Astrocyte of the cerebellum (primary cell): Measurements from ENCODE around the gene PARK7.
"Not testable (repeated sequence)": the region's sequence is repeated elsewhere in the genome, so short reads cannot be mapped to it uniquely, and the experiment has no call there.

ENCODE experiments used
- DNase-seq: peaks from one replicate; pipeline ENCODE4 v3.0.0-alpha.2; 2011; ENCODE audit warnings: low read depth
- H3K4me3 ChIP-seq: 2 replicates; pipeline ENCODE4 v1.5.1; 2011; ENCODE audit warnings: mild to moderate bottlenecking, low read depth, low read length, moderate library complexity
- CTCF ChIP-seq: IDR thresholded peaks from 2 replicates; pipeline ENCODE4 v1.5.1; 2012; ENCODE audit warnings: low read length, low read depth, moderate library complexity, mild to moderate bottlenecking; ENCODE audit errors: missing control alignments
- in situ Hi-C: cut with HindIII; loops from 2 replicates; pipeline ENCODE4 v1.10.0; 2017; ENCODE audit warnings: low sequenced_read_pairs

PARK7 gene

DNA sequence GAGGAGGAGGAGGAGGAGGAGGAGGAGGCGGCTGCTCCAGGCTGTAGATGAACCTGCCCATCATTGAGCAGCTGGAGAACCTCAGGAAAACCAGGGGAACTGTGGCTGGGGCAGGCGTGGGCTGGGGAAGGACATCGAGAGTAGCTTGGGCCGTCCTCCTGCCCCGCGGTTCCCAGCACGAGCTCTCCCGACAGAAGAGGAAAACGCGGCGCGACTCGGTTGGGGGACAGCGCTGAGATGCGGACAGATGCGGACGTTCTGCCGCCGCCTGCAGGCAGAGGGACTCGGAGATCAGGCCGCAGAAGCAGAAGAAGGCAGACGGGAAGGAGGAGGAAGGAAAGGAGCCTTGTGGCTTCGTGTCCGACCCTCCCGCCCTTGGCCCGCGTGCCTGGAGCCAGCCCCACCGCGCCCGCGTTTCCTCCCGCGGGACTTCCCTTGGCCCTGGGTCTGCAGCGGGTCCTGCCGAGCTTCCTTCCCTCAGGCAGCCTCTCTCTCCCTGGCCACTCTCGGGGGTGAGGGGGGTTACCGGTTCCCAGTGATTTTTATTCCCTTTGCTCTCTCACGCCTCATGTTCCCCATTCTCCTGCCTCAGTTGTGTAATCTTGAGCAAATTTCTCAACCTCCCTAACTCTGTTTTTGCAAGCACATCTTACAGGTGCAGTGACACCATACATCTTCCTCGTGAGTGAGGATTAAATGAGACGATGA, 19.1 kb upstream of the PARK7 start:
- DNase-seq = no peak
- H3K4me3 ChIP-seq = peak overlapping the region; percentile 16
- in situ Hi-C loops = no loop called here
- peak; percentile 31 for TF ChIP-seq CTCF

DNA sequence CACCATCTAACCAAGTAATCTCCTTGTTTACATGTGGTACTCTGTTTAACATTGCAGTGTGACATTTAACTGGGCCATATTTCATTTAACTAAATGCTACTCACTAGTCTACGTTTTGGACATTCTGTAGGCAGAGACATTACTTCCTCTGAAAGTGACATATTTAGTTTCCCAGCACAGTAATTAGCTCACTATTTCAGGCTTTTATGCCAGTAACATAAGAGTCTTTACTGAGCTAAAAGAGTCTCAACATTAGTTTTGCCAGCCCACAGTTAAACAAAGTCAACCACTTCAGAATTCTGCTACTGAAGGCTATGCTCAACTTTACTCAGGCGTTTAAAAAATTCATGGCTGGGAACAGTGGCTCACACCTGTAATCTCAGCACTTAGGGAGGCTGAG, 18.3 kb upstream of the PARK7 start:
- DNase-seq = no peak
- in situ Hi-C loops = no loop called here
- H3K4me3 ChIP-seq = no peak overlapping the region
- no peak for TF ChIP-seq CTCF

DNA sequence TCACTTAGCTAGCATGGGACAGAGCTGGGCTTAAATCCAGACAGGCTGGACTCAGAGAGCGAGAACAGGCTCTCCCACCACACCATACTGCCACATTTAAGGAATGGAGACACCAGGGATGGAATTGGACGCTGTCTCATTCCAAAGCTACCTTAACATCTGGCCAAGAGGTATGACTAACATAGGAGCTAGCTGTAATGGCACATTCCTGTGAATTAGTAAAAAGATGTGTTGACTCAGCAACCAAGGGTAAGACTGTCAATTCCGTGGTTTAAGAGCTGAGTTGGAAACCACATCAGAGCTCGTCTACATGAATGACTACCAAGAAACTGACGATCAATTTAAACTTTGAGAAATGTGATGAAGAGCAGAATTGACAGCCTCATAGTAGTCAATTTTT, 12.6 kb upstream of the PARK7 start:
- H3K4me3 ChIP-seq = no peak overlapping the region
- peak; percentile 81 for DNase-seq
- TF ChIP-seq CTCF = no peak
- in situ Hi-C loops = no loop called here

GRCh38 chr1:7952791-7953190, 8.7 kb upstream of the PARK7 start:
- H3K4me3 ChIP-seq, DNase-seq, in situ Hi-C loops: not testable (repeated sequence)

DNA sequence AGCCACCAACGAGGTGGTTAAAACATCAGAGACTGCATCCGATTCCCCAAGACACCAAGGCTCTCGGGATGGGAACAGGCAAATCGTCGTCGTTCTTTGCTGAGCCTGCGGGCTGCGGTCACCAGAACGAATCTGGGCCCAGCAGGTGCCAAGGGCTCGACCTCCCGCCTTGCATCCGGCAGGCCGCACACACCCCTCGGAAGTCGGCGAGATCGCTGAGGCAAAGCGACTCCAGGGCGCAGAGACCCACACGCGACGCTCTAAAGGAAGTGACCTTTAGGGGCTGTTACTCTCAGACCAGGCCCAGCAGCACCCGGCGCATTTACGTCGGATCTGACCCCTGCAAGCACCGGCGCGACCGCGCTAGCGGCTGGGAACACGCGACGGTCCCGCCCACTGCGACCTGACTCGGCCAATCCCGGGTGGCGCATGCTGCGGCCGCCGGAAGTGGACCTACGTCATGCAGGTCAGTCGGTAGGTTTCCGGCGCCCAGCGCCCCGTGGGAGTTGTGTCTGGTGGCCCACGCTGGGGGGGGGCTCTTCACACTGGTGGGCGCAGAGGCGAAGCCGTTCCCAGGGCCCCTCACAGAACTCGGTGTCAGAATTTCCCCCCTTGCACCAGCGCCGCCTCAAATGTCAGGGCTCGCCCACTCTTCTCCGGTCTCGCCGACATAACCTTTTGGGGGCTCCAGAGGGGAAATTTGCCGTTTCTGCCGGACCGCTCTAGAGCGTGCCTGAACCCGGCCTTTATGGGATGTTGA, 7.5 kb upstream of the PARK7 start:
- peak overlapping the region; percentile 49 for H3K4me3 ChIP-seq
- no peak for TF ChIP-seq CTCF
- in situ Hi-C loops = no loop called here
- DNase-seq = peak; percentile 50

DNA sequence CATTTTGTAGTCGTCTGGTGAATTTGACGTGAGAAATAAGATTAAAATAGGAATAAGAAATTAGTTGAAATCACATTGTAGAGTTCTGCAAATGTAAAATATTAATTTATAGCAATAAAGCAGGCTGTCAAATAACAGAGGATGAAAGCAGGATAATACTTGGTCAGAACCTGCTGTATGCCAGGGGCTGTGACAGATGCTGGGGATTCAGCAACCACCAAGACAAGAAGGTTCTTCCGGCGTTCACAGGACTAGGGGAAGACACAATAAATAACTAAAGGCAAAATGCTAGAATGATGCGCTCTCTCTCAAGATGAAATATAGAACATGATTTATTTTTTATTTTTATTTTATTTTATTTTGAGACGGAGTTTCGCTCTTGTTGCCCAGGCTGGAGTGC, 6.8 kb upstream of the PARK7 start:
- peak overlapping the region; percentile 49 for H3K4me3 ChIP-seq
- in situ Hi-C loops = no loop called here
- no peak for TF ChIP-seq CTCF
- DNase-seq = no peak
